OCI-LY7 (cell line): ENCODE results near the gene SLC8A1.

Experiments
- EZH2phosphoT487 ChIP-seq: fragments of 200-600 bp; sonication (generic); IDR thresholded peaks from 2 replicates; pipeline ENCODE4 v1.6.1; 2018; ENCODE audit warnings: low read depth, borderline replicate concordance, mild to moderate bottlenecking, mixed run types, antibody characterized with exemption, low read length, moderate library complexity, mixed read lengths
- TF ChIP-seq, protein P1 (sequence below): fragments of 200-600 bp; sonication (generic); conservative IDR thresholded peaks from 2 replicates; pipeline ENCODE4 v1.5.1; 2014; ENCODE audit warnings: mild to moderate bottlenecking, antibody characterized with exemption, low read length, moderate library complexity, mixed read lengths

DNA sequence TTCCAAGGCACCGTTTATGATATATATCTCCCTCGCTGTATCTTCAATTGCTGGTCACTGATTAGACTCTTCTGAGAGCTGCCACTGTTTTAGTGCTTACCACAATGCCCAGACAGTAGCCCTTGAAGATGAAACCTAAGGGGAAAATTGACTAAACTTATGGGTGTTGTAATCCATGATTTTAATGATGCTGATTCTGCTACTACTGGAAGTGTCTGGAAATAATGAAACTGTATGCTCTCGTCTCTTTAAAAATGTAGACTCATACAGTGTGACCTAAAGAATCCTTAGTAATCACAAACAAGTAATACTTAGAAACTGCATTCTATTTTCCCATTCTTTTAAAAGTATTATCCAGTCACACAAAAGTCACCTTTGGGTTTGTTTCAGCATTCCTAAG lies 5.5 kb upstream of the SLC8A1 start:
- TF ChIP-seq, protein P1, sequence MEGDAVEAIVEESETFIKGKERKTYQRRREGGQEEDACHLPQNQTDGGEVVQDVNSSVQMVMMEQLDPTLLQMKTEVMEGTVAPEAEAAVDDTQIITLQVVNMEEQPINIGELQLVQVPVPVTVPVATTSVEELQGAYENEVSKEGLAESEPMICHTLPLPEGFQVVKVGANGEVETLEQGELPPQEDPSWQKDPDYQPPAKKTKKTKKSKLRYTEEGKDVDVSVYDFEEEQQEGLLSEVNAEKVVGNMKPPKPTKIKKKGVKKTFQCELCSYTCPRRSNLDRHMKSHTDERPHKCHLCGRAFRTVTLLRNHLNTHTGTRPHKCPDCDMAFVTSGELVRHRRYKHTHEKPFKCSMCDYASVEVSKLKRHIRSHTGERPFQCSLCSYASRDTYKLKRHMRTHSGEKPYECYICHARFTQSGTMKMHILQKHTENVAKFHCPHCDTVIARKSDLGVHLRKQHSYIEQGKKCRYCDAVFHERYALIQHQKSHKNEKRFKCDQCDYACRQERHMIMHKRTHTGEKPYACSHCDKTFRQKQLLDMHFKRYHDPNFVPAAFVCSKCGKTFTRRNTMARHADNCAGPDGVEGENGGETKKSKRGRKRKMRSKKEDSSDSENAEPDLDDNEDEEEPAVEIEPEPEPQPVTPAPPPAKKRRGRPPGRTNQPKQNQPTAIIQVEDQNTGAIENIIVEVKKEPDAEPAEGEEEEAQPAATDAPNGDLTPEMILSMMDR = no peak
- TF ChIP-seq EZH2phosphoT487 = no peak
